Activated naive CD4-positive, alpha-beta T cell treated with anti-CD3 and anti-CD28 coated beads, Interleukin-2, amount 10 ng/mL, durations not matched to agents 7 days and 5 days (primary cell): Measurements from ENCODE around the gene CNN2.
"Not testable (repeated sequence)": the region's sequence is repeated elsewhere in the genome, so short reads cannot be mapped to it uniquely, and the experiment has no call there.

Experiments
- CTCF ChIA-PET: fragments of 350-600 bp; sonication (Branson Sonifier 250); formaldehyde crosslinking; loops from one replicate; lab custom pipeline; 2021; ENCODE audit warnings: antibody characterized with exemption; lab: Charles Lee
- DNase-seq: peaks from one replicate; pipeline ENCODE4 v3.0.0-alpha.2; 2020
- H3K27ac Mint-ChIP-seq: one replicate; pipeline ENCODE4 v1.8.0; 2021; ENCODE audit warnings: mild to moderate bottlenecking, moderate library complexity, mixed read lengths
- H3K27me3 Mint-ChIP-seq: one replicate; pipeline ENCODE4 v1.8.0; 2021; ENCODE audit warnings: mild to moderate bottlenecking, mixed read lengths
- H3K36me3 Mint-ChIP-seq: one replicate; pipeline ENCODE4 v1.8.0; 2021; ENCODE audit warnings: mixed read lengths
- H3K4me1 Mint-ChIP-seq: one replicate; pipeline ENCODE4 v1.8.0; 2021; ENCODE audit warnings: mixed read lengths
- H3K4me3 Mint-ChIP-seq: one replicate; pipeline ENCODE4 v1.8.0; 2021; ENCODE audit warnings: mild to moderate bottlenecking, moderate library complexity, mixed read lengths
- H3K9me3 Mint-ChIP-seq: one replicate; pipeline ENCODE4 v1.8.0; 2021; ENCODE audit warnings: mixed read lengths

Gene CNN2

GRCh38 chr19:1018932-1019615 lies 7.3 kb upstream of the CNN2 start:
- peak overlapping the region; percentile 92 for H3K27ac Mint-ChIP-seq
- peaks cover 3% of the 10 kb centered on the region for H3K27me3 Mint-ChIP-seq
- peaks cover 16% of the 10 kb centered on the region for H3K36me3 Mint-ChIP-seq
- peaks cover 45% of the 10 kb centered on the region for H3K4me1 Mint-ChIP-seq
- CTCF ChIA-PET = no interaction called here
- no peaks in the 10 kb centered on the region for H3K9me3 Mint-ChIP-seq
- no peak for DNase-seq
- H3K4me3 Mint-ChIP-seq = peak overlapping the region; percentile 95

GRCh38 chr19:1019616-1019961 lies 6.8 kb upstream of the CNN2 start:
- Mint-ChIP-seq H3K4me1 (peaks cover 43% of the 10 kb centered on the region), H3K27me3 (peaks cover 3% of the 10 kb centered on the region), H3K4me3 (peak overlapping the region; percentile 95), H3K36me3 (peaks cover 14% of the 10 kb centered on the region), H3K27ac (peak overlapping the region; percentile 92), H3K9me3 (no peaks in the 10 kb centered on the region)
- no peak for DNase-seq
- CTCF ChIA-PET = no interaction called here

GRCh38 chr19:1019980-1020867 lies 6.2 kb upstream of the CNN2 start:
- Mint-ChIP-seq H3K4me3 (peak overlapping the region; percentile 95), H3K9me3 (no peaks in the 10 kb centered on the region), H3K27ac (peak overlapping the region; percentile 92), H3K4me1 (peaks cover 45% of the 10 kb centered on the region), H3K36me3 (peaks cover 14% of the 10 kb centered on the region), H3K27me3 (peaks cover 3% of the 10 kb centered on the region)
- DNase-seq = peak; percentile 60
- CTCF ChIA-PET = no interaction called here

GRCh38 chr19:1020868-1021425 lies 5.5 kb upstream of the CNN2 start, which contains the start of gene TMEM259:
TSS of gene TMEM259 (minus strand) at chr19:1021123. CDS start at chr19:1020996, 127 bp downstream.
- H3K4me1 Mint-ChIP-seq = peaks cover 47% of the 10 kb centered on the region
- peak within 1 kb of the TSS; percentile 99 for H3K27ac Mint-ChIP-seq
- DNase-seq = peak; percentile 98
- no peaks in the 10 kb centered on the region for H3K9me3 Mint-ChIP-seq
- H3K27me3 Mint-ChIP-seq = peaks cover 3% of the 10 kb centered on the region
- CTCF ChIA-PET = no interaction called here
- H3K36me3 Mint-ChIP-seq = peaks cover 14% of the 10 kb centered on the region
- peak within 1 kb of the TSS; percentile 95 for H3K4me3 Mint-ChIP-seq

- DNase-seq, H3K27ac Mint-ChIP-seq, CTCF ChIA-PET, H3K4me3 Mint-ChIP-seq, H3K27me3 Mint-ChIP-seq, H3K9me3 Mint-ChIP-seq: not testable (repeated sequence)
- H3K4me1 Mint-ChIP-seq = peaks cover 29% of the 10 kb centered on the region
- H3K36me3 Mint-ChIP-seq = peaks cover 18% of the 10 kb centered on the region
Measured at GRCh38 chr19:1023883-1024188, 2.6 kb upstream of the CNN2 start.

GRCh38 chr19:1025080-1025479 lies 1.3 kb upstream of the CNN2 start:
- not testable (repeated sequence) for H3K27ac Mint-ChIP-seq, H3K27me3 Mint-ChIP-seq, DNase-seq, H3K9me3 Mint-ChIP-seq
- Mint-ChIP-seq H3K36me3 (peaks cover 19% of the 10 kb centered on the region), H3K4me1 (peaks cover 30% of the 10 kb centered on the region), H3K4me3 (peak overlapping the region; percentile 47)
- CTCF ChIA-PET = interaction anchor here (0.9 kb wide), 1 partner anchor 103 kb away, joined by 3 read pairs; no protein-coding TSS in a partner anchor

- Mint-ChIP-seq H3K4me3 (peak overlapping the region; percentile 97), H3K9me3 (no peaks in the 10 kb centered on the region), H3K4me1 (peaks cover 38% of the 10 kb centered on the region), H3K36me3 (peaks cover 24% of the 10 kb centered on the region), H3K27me3 (no peaks in the 10 kb centered on the region), H3K27ac (peak overlapping the region; percentile 94)
- CTCF ChIA-PET = interaction anchor here (0.6 to 1.5 kb wide), 3 partner anchors 38 to 240 kb away, joined by 3 to 4 read pairs (median 3); no protein-coding TSS in a partner anchor
- DNase-seq = peak; percentile 59
Measured at GRCh38 chr19:1026783-1027649, 608 bp downstream of the CNN2 start.

GRCh38 chr19:1027650-1028061 lies 1.2 kb downstream of the CNN2 start:
- Mint-ChIP-seq H3K27ac (peak overlapping the region; percentile 94), H3K36me3 (peaks cover 29% of the 10 kb centered on the region), H3K4me1 (peaks cover 38% of the 10 kb centered on the region), H3K4me3 (peak overlapping the region; percentile 97), H3K27me3 (no peaks in the 10 kb centered on the region), H3K9me3 (no peaks in the 10 kb centered on the region)
- peak; percentile 48 for DNase-seq
- CTCF ChIA-PET = interaction anchor here (1.1 kb wide), 1 partner anchor 213 kb away, joined by 3 read pairs; no protein-coding TSS in a partner anchor

- peak overlapping the region; percentile 97 for H3K4me3 Mint-ChIP-seq
- H3K27me3 Mint-ChIP-seq = no peaks in the 10 kb centered on the region
- peaks cover 43% of the 10 kb centered on the region for H3K4me1 Mint-ChIP-seq
- peaks cover 33% of the 10 kb centered on the region for H3K36me3 Mint-ChIP-seq
- CTCF ChIA-PET = interaction anchor here (0.9 to 1.1 kb wide), 4 partner anchors 11 to 212 kb away, joined by 3 to 4 read pairs (median 3); partner anchors contain the start of gene ABCA7
- H3K9me3 Mint-ChIP-seq = no peaks in the 10 kb centered on the region
- DNase-seq = peak; percentile 79
- H3K27ac Mint-ChIP-seq = peak overlapping the region; percentile 93
Measured at GRCh38 chr19:1028062-1028926, 1.9 kb downstream of the CNN2 start.

- Mint-ChIP-seq H3K9me3 (no peaks in the 10 kb centered on the region), H3K4me1 (peaks cover 64% of the 10 kb centered on the region), H3K4me3 (no peak overlapping the region), H3K27me3 (no peaks in the 10 kb centered on the region), H3K27ac (peak overlapping the region; percentile 83), H3K36me3 (peaks cover 46% of the 10 kb centered on the region)
- no peak for DNase-seq
- CTCF ChIA-PET = interaction anchor here (0.6 kb wide), 1 partner anchor 69 kb away, joined by 3 read pairs; no protein-coding TSS in a partner anchor
Measured at GRCh38 chr19:1032264-1032867, 6.0 kb downstream of the CNN2 start.

GRCh38 chr19:1035998-1036621 lies 9.7 kb downstream of the CNN2 start:
- no peak overlapping the region for H3K4me3 Mint-ChIP-seq
- peaks cover 50% of the 10 kb centered on the region for H3K36me3 Mint-ChIP-seq
- peaks cover 5% of the 10 kb centered on the region for H3K27me3 Mint-ChIP-seq
- CTCF ChIA-PET = interaction anchor here (1.6 kb wide), 1 partner anchor 65 kb away, joined by 3 read pairs; no protein-coding TSS in a partner anchor
- H3K9me3 Mint-ChIP-seq = no peaks in the 10 kb centered on the region
- H3K4me1 Mint-ChIP-seq = peaks cover 78% of the 10 kb centered on the region
- peak overlapping the region; percentile 85 for H3K27ac Mint-ChIP-seq
- no peak for DNase-seq

GRCh38 chr19:1037621-1038064 lies 11.2 kb downstream of the CNN2 start:
- H3K27ac Mint-ChIP-seq = peak overlapping the region; percentile 92
- peak overlapping the region; percentile 100 for H3K4me3 Mint-ChIP-seq
- CTCF ChIA-PET = interaction anchor here (0.6 to 1.0 kb wide), 2 partner anchors 35 to 37 kb away, joined by 3 to 4 read pairs; no protein-coding TSS in a partner anchor
- H3K36me3 Mint-ChIP-seq = peaks cover 48% of the 10 kb centered on the region
- DNase-seq = peak; percentile 51
- H3K27me3 Mint-ChIP-seq = peaks cover 5% of the 10 kb centered on the region
- no peaks in the 10 kb centered on the region for H3K9me3 Mint-ChIP-seq
- H3K4me1 Mint-ChIP-seq = peaks cover 74% of the 10 kb centered on the region
